ENCODE results near the gene NELL1. TPM values are rescaled to one million over a fixed set of nuclear protein-coding genes. Genes with fewer than 3 reads are reported as not detected.

The NELL1 gene
- total RNA-seq, 1 experiment from 2014 or later, result 0.22 TPM

DNA sequence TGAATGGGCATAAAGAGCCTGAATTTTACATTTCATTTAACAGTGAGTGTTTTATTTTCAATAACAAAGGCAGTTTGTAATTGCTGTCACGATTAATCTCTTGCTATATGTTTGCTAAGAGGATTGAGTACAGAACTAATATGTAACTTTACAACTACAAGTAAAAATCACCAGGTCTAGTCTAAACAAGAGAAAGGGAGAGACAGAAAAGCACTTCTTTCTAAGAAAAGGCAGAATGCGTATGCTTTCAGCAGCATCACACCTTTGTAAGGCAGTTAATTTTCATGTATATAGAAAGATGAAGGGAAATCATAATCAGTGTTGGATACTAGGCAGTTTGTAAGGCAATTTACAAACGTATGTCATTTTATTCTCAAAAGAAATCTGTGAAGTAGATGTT lies 169.8 kb downstream of the NELL1 start:
- Histone ChIP-seq H3K23ac (ENCODE audit: insufficient read length, low read depth, low read length) (no peak overlapping the region), H3K23me2 (ENCODE audit: insufficient read length, low read depth, low read length, poor library complexity, severe bottlenecking) (no peaks in the 10 kb centered on the region), H4K5ac (ENCODE audit: insufficient read length, low read depth, low read length) (no peak overlapping the region), H3T11ph (ENCODE audit: low read length) (no peak overlapping the region), H3K9me3 (ENCODE audit: control insufficient read depth, low read depth, low read length) (no peaks in the 10 kb centered on the region), H2BK120ac (ENCODE audit: low read depth, low read length, poor library complexity, severe bottlenecking) (no peak overlapping the region), H2AFZ (ENCODE audit: low read length) (no peak overlapping the region), H3K27ac (ENCODE audit: insufficient read length, low read depth, low read length) (no peak overlapping the region), H3K4me1 (ENCODE audit: insufficient read depth, low read length) (peaks cover 4% of the 10 kb centered on the region; the same call in 1 of the 2 replicates), H3K4ac (ENCODE audit: low read depth, low read length) (no peak overlapping the region), H4K91ac (ENCODE audit: insufficient read length, low read depth, low read length) (no peak overlapping the region), H2BK15ac (ENCODE audit: low read depth, low read length) (no peak overlapping the region), H3K27me3 (ENCODE audit: insufficient read depth, low read length) (no peaks in the 10 kb centered on the region), H2BK20ac (ENCODE audit: low read depth, low read length, poor library complexity, severe bottlenecking) (no peak overlapping the region), H2BK5ac (ENCODE audit: insufficient read length, low read length) (no peak overlapping the region), H3K56ac (ENCODE audit: insufficient read length, low read depth, low read length) (no peak overlapping the region), H3K9ac (ENCODE audit: extremely low read depth, insufficient read length, low read length) (no peak overlapping the region), H2BK12ac (ENCODE audit: insufficient read length, low read depth, low read length) (no peak overlapping the region), H4K8ac (replicated peaks; ENCODE audit: insufficient read length, low read depth, low read length) (no peak overlapping the region), H2AK5ac (ENCODE audit: insufficient read length, low read length) (no peak overlapping the region), H3K79me1 (ENCODE audit: insufficient read depth, low read depth, low read length, poor library complexity, severe bottlenecking) (no peaks in the 10 kb centered on the region), H3K79me2 (ENCODE audit: insufficient read depth, low read length) (no peaks in the 10 kb centered on the region), H3K4me2 (ENCODE audit: insufficient read depth, insufficient read length, low read length) (no peak overlapping the region), H4K20me1 (ENCODE audit: control insufficient read depth, insufficient read depth, insufficient read length) (no peaks in the 10 kb centered on the region), H3K14ac (ENCODE audit: insufficient read depth, low read length) (no peak overlapping the region), H3K18ac (ENCODE audit: insufficient read length, low read depth, low read length) (no peak overlapping the region)
- Mint-ChIP-seq H3K36me3 (ENCODE audit: insufficient read depth in 1 of 3, low read depth in 3 of 3) (no peaks in the 10 kb centered on the region), H3K27ac (peak overlapping the region in 1 of 3 experiments; percentile 93; a peak in 2 of 7 replicates), H3K4me1 (peaks cover 23 to 30% of the 10 kb centered on the region in 2 experiments), H3K4me3 (no peak overlapping the region), H3K9me3 (no peaks in the 10 kb centered on the region), H3K27me3 (ENCODE audit: low read depth) (no peaks in the 10 kb centered on the region)
- no CpG with 5 or more reads among the region's 3 CpGs for WGBS (ENCODE audit: extremely low coverage, insufficient read length, low lambda C conversion rate)
- no peak for DNase-seq
- TF ChIP-seq, protein P1, sequence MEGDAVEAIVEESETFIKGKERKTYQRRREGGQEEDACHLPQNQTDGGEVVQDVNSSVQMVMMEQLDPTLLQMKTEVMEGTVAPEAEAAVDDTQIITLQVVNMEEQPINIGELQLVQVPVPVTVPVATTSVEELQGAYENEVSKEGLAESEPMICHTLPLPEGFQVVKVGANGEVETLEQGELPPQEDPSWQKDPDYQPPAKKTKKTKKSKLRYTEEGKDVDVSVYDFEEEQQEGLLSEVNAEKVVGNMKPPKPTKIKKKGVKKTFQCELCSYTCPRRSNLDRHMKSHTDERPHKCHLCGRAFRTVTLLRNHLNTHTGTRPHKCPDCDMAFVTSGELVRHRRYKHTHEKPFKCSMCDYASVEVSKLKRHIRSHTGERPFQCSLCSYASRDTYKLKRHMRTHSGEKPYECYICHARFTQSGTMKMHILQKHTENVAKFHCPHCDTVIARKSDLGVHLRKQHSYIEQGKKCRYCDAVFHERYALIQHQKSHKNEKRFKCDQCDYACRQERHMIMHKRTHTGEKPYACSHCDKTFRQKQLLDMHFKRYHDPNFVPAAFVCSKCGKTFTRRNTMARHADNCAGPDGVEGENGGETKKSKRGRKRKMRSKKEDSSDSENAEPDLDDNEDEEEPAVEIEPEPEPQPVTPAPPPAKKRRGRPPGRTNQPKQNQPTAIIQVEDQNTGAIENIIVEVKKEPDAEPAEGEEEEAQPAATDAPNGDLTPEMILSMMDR (conservative IDR thresholded peaks at IDR 0.05), result no peak

Data from H9 (cell line).